GM19397 (cell line): Measurements from ENCODE around the gene ZNF317.

ENCODE experiments used
- ATAC-seq: cut with Tn5 transposase; IDR thresholded peaks from one replicate; pipeline ENCODE4 v1.9.1; 2021; ENCODE audit warnings: mild to moderate bottlenecking, moderate library complexity; ENCODE audit not compliant: unreplicated experiment

The ZNF317 gene

DNA sequence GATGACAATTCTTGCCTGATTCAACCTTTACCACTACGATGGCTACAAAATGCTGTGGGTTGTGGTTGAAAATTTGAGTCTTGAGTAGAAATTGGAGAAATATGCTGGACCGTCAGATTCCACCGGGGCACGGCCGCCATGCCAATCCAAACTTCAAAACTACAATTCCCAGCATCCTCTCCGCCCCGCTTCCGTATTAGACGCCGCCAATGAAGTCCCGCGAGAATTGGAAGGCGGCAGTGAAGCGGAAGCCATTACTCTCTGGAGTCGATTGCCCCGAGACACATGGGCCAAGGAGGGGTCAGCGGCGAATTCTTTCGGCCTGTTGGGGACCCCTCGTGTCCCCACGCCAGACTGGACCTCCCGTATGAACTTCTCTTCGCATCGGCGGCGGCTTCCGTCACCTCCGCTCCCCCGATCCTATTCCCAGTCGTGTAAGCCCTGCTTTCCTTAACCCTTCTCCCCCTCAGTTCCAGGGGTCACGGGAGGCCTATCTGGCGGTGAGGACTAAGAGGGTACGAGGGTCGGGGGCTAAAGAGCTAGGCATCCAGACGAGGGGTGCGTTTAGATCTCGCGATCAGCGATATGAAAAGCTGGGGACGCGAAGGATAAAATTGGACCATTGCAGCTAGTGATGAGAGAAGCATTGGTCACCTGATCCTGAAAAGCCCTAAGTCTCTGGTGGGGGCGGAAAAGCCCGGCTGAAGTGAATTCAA, at the start of gene ZNF317:
Gene ZNF317 (plus strand): TSS at position 239 of the 716 bp plus-strand sequence. CDS start 15,620 bp downstream, outside the sequence.
- ATAC-seq = peak; percentile 95

- ATAC-seq = no peak
These were observed 32.8 kb upstream of the ZNF317 start, which contains the start of gene OR7G2 for GRCh38 chr19:9107375-9107774. Gene OR7G2, minus strand, starts transcription at chr19:9107475. Its CDS starts 4,232 bp downstream, at chr19:9103243.

DNA sequence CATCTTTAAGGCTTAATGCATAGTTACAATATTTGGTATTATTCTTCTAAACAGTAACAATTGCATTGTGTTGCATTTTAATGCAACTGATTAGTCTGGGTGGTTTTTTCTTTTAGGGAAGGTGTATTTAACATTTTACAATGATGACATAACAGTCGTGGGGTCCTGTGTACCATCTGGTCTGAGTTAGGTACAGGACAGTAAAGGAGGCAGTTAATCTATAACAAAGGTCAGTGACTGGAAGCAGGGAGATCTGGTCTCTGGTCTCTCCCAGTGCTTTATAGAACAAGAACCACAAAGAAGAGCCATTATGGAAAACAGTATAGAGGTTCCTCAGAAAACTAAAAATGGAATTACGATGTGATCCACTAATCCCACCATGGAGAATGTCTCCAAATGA, 30.2 kb upstream of the ZNF317 start:
- ATAC-seq = no peak

- ATAC-seq = no peak
These were observed 24.8 kb upstream of the ZNF317 start, which contains the start of gene OR7G1 for GRCh38 chr19:9115307-9115813. Gene OR7G1, minus strand, starts transcription at chr19:9115763. Its CDS starts 0 bp downstream, at chr19:9115763.

DNA sequence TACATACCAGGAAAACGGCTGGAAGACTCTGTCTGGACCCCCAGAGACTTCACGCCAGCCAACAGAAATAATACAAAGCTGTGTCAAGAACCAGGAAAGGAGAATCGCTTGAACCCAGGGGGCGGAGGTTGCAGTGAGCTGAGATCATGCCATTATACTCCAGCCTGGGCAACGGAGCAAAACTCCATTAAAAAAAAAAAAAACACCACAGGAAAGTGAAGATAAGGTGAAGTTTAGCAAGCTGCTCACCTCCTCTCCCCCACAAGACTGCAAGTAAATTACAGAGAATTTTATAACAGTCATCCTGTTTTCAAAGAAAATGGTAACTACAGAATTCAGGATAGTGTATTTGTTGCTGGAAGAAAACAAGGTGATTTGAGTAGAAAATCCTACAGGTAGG, 23.6 kb upstream of the ZNF317 start:
- no peak for ATAC-seq

GRCh38 chr19:9126900-9127405, 13.2 kb upstream of the ZNF317 start, which contains the start of gene OR7G3:
Gene OR7G3, minus strand, starts transcription at chr19:9126950. Its CDS starts 0 bp downstream, at chr19:9126950.
- ATAC-seq = no peak

- no peak for ATAC-seq
These were observed 12.0 kb upstream of the ZNF317 start for GRCh38 chr19:9128171-9128570.

DNA sequence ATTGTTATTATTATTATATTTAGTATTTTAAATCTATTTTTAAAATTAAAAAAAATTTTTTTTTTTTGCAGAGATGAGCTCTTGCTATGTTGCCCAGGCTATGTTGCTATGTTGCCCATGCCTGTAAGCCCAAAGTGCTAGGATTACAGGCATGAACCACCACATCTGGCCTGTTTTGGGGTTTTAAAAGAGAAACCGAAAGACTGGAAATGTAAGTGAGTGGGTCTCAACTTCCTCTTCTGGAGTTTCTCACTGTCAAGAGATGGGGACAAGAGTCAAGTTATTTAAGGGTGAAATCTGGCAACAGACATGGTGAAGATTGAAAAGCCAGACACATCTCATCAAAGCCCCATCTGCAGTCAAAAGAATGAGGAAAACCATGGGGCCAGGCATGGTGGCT, 9.2 kb upstream of the ZNF317 start:
- no peak for ATAC-seq

- ATAC-seq = no peak
These were observed 7.8 kb upstream of the ZNF317 start for GRCh38 chr19:9132422-9132821.

DNA sequence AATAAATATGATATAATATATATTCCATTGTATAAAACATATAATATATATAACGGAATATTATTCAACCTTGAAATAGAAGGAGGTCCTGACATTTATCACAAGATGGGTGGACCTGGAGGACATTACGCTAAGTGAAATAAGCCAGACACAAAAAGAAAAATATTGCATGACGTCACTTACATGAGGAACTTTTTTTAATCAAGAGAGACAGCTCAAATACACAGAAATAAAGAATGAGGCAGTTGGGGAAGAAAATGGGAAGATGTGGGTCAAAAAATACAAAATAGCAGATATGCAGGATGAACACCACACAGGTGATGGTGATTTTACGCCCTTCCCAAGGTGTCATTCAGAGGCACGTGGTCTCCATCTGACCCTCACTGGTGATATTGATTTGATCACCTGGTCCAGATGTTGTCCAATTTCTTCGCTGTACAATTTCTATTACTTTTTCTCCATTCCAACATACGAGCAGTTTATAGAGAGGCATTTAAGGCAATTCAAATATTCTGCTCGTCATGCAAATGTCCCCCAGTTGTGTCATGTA, 513 bp upstream of the ZNF317 start:
- ATAC-seq = peak; percentile 18

- ATAC-seq = no peak
These were observed 4.7 kb downstream of the ZNF317 start for GRCh38 chr19:9144920-9145319.

GRCh38 chr19:9146882-9147281, 6.7 kb downstream of the ZNF317 start:
- ATAC-seq = no peak

GRCh38 chr19:9148697-9149096, 8.5 kb downstream of the ZNF317 start:
- no peak for ATAC-seq

GRCh38 chr19:9149997-9150396, 9.8 kb downstream of the ZNF317 start:
- no peak for ATAC-seq

DNA sequence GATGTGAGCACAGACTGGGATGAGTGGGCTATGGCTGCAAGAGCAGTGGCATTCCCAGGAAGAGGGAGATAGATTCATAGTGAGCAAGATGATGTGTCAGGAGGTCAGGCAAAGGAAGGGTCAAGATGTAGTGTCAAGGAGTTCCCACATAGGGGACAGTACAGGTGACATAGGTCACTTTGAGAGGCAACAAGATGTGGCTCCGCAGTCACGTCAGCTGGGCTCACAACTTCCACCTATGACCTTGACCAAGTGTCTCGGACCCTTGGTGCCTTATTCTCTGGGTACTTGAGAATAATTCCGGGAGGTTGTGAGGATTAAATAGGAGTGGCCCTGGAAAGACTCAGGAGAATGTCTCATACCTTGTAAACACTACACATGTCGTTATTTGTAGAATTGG, 10.5 kb downstream of the ZNF317 start:
- no peak for ATAC-seq

DNA sequence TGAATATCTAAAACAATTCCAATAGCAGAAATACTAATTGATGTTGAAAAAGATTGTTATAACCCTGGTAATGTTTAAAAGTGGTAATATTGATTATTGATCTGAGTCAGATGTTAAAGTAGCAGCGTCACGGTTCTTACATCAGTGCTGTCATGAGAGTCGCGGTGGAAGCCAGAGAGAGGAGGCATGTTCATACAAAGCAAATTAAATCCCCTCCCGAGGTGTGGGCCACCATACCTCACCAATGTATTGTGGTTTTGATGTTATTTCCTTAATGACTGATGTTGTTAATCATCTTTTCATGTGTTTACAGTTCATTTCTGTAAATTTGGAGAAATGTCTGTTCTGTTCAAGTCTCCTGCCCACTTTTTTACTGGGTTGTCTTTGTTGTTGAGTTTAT, 11.2 kb downstream of the ZNF317 start:
- no peak for ATAC-seq

- no peak for ATAC-seq
These were observed 15.4 kb downstream of the ZNF317 start for GRCh38 chr19:9155591-9155990.

GRCh38 chr19:9156304-9156703, 16.1 kb downstream of the ZNF317 start:
- ATAC-seq = no peak

DNA sequence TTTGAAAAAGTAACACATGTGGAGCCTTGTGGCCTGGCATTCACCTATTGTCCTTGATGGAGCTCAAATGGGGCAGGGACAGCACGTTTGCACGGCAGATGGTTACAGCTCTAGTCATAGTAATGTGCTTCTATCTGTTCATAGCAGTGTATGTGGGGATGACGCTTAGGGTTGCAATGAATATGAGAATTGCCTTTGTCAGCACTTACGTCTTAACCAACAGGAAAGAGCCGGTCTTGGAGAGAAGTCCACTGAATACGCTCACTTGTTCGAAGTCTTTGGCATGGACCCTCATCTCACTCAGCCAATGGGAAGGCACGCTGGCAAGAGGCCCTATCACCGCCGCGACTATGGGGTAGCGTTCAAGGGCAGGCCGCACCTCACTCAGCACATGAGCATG, 19.7 kb downstream of the ZNF317 start:
- ATAC-seq = no peak

DNA sequence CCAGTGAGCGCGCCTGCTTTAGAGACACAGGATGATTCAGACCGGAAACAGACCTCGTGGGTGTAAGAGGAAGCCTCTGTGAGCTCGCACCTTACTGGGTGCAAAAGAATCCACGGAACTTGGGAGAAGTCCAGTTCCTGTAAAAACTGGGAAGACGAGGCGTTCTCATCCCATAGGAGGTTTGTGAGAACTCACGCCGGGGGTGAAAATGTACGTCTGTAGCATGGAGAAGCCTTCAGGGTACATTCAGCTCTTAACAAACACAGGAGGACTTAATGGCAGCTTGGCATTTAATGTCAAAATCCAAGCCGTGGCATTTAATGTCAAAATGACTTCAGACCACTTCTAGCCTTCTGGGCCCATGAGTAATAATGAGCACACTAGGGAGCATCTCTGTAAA, 21.2 kb downstream of the ZNF317 start:
- no peak for ATAC-seq

- no peak for ATAC-seq
These were observed 25.1 kb downstream of the ZNF317 start for GRCh38 chr19:9165261-9165660.

DNA sequence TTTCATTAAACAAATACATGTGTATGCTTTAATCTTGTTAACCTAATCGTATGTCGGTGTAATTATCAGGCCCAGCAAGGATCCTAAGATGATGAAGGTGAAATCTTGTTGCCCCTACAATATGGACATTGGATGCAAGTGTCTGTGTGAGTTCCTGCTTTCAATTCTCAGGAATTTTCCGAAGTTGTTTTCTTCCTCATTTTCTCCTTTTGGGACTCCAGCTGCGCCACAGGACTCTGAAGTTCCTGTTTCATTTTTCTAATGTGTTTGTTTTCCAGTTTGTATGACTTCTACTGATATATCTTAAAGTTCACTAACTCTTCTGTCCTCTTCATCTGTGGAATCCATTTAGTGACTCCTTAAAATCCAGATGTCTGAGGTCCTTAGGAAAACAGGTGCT, 26.6 kb downstream of the ZNF317 start:
- ATAC-seq = no peak
